ENCODE data around the gene PRKN. TPM values are rescaled to one million over a fixed set of nuclear protein-coding genes. Genes with fewer than 3 reads are reported as not detected.

Gene PRKN
- polyA plus RNA-seq, 6 donors from 2014 or later, result 1.4 to 9.3 (median 3.6) TPM

DNA sequence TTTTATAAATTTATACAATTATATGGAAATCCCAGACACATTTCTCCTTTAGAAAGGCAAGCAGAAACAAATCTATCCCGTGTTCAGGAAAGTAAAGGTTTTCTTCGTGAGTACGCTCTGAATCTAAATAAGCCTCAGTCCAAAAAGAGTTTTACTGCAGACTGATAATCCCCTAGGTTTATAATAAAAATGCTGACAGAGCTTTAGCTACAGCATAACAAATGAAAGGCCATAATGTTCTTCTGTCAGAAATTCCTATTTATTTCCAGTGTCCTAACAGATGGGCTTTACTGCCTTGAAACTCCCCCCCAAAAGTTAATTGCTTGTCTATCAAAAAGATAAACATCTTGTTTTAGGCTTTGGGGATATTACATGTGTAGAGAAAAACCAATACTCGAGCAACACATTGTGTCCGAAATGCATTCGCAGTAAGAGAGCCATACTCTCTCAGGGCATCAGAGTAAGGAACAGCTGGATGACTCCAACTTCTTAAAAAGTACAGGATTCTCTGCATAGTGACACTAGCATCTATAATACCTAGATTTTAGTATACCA, 109.0 kb downstream of the PRKN start:
- Mint-ChIP-seq H3K36me3 (no peaks in the 10 kb centered on the region), H3K4me3 (no peak overlapping the region), H3K9me3 (peaks cover 0 to 4% (median 0%) of the 10 kb centered on the region in 7 donors), H3K27me3 (no peaks in the 10 kb centered on the region), H3K27ac (no peak overlapping the region), H3K4me1 (no peaks in the 10 kb centered on the region)
- DNase-seq (no peak), ATAC-seq (ENCODE audit: low read depth in 2 of 2) (no peak)

DNA sequence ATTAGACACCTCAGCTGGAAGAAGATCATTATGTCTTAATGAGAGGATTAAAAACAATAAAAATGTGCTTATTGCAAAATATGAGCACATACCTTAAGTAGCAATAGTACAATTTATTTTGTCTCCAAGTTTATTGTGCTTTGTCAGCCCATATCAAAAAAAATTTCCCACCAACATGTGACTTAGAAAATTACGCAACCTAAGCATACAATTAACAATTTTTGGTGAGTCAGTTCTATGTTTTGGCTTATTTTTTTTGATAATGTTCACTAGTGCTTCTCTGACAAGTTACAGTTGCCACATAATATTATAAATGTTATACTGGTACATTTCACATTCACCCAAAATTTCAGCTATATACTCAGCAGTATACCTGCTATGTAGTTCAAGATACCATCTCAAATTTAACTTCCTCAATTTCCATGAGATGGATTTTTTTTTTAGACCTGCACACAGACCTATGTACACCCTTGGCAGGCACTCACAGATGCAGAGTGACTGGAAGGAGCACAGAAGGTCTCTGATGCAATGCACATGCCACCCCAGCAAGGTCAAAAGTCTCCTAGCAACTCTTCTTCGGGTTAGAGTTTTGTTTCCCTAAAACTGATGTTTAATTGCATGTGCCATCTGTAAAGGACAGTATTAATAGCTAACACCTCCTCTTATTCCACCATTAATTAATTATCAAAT, 112.4 kb downstream of the PRKN start:
- ATAC-seq (ENCODE audit: low read depth in 2 of 2) (no peak), DNase-seq (no peak)
- Mint-ChIP-seq H3K4me3 (no peak overlapping the region), H3K27me3 (no peaks in the 10 kb centered on the region), H3K36me3 (no peaks in the 10 kb centered on the region), H3K4me1 (no peaks in the 10 kb centered on the region), H3K9me3 (peaks cover 0 to 3% (median 0%) of the 10 kb centered on the region in 7 donors), H3K27ac (peak overlapping the region in 1 of 6 donors; percentile 33)

DNA sequence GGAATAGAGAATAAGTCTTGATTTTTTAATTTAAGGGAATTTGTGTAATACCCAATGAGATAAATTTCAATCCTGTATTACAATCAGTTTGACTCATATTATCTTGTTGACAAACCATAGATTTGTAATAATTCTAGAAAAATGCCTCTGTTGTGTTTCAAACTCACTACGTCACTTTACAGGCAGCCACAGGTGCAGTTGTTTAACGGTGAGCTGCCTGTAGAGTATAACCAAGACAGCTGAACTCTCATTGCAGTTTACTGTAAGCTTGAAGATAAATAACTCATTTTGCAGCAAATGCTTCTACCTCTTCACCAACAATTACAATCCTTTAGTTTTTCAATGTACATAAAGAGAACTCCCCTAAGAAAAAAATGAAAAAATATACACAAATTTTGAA, 114.3 kb downstream of the PRKN start:
- Mint-ChIP-seq H3K9me3 (peaks cover 0 to 3% (median 0%) of the 10 kb centered on the region in 7 donors), H3K36me3 (no peaks in the 10 kb centered on the region), H3K27ac (no peak overlapping the region), H3K4me3 (no peak overlapping the region), H3K27me3 (no peaks in the 10 kb centered on the region), H3K4me1 (no peaks in the 10 kb centered on the region)
- no peak for ATAC-seq (ENCODE audit: low read depth in 2 of 2)
- DNase-seq, result no peak

DNA sequence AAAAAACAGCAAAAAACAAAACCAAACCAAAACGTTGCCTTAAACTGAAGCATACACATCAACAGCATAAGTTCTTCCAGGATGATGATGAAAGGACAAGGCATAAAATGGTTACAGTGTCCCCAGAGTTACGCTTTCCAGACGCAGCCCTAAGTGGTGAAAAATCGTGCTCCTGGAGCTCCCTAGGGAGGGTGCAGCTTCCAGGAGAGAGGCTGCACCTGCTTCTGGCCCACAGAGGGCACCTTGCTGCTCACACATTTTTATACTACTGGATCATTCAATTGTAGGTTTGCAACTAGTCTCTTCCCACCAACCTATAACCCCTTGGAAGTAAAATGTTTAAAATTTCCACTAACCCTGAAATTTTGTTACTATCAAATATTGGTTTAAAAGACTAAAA, 115.0 kb downstream of the PRKN start:
- Mint-ChIP-seq H3K4me3 (no peak overlapping the region), H3K27ac (no peak overlapping the region), H3K4me1 (no peaks in the 10 kb centered on the region), H3K36me3 (no peaks in the 10 kb centered on the region), H3K27me3 (no peaks in the 10 kb centered on the region), H3K9me3 (peaks cover 0 to 3% (median 0%) of the 10 kb centered on the region in 7 donors)
- no peak for ATAC-seq (ENCODE audit: low read depth in 2 of 2)
- no peak for DNase-seq

DNA sequence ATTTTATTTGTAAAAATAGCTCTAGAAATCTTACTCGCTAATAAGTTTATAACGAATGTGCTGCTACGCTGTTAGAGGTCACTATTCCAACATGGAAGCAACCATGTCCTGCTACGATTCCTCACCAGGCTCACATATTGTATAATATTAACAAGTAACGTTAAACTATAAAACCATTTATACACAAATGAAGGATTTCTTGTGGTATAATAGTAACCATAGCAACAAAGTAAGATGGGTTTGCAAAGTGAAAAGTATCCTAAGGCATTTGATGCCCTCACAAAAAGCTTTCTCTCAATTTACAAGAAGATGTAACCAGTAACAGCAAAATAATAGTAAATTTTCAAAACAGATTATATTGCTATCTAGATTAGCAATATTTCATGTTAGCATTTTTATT, 117.2 kb downstream of the PRKN start:
- Mint-ChIP-seq H3K4me3 (no peak overlapping the region), H3K9me3 (peaks cover 0 to 3% (median 0%) of the 10 kb centered on the region in 7 donors), H3K4me1 (no peaks in the 10 kb centered on the region), H3K36me3 (no peaks in the 10 kb centered on the region), H3K27me3 (no peaks in the 10 kb centered on the region), H3K27ac (no peak overlapping the region)
- ATAC-seq (ENCODE audit: low read depth in 2 of 2), result no peak
- DNase-seq, result no peak

DNA sequence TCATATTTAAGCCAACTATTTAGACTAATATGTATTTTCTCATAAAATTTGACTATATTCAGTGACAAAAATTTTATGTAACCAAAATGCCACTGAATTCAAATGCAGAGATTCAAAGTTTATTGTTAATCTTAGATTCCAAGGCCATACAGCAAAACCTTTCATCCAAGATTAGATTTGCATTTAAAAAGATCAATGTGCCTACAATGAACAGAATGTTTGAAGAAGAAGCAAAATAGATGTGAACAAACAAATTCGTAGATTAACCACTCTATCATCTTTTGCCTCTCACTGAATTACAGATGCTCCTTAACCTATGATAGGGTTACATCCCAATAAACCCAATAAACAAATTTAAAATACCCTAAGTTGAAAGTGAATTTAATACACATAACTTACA, 121.7 kb downstream of the PRKN start:
- H3K36me3 Mint-ChIP-seq, result peaks cover 0 to 10% of the 10 kb centered on the region in 2 donors
- peaks cover 0 to 5% (median 0%) of the 10 kb centered on the region in 7 donors for H3K9me3 Mint-ChIP-seq

DNA sequence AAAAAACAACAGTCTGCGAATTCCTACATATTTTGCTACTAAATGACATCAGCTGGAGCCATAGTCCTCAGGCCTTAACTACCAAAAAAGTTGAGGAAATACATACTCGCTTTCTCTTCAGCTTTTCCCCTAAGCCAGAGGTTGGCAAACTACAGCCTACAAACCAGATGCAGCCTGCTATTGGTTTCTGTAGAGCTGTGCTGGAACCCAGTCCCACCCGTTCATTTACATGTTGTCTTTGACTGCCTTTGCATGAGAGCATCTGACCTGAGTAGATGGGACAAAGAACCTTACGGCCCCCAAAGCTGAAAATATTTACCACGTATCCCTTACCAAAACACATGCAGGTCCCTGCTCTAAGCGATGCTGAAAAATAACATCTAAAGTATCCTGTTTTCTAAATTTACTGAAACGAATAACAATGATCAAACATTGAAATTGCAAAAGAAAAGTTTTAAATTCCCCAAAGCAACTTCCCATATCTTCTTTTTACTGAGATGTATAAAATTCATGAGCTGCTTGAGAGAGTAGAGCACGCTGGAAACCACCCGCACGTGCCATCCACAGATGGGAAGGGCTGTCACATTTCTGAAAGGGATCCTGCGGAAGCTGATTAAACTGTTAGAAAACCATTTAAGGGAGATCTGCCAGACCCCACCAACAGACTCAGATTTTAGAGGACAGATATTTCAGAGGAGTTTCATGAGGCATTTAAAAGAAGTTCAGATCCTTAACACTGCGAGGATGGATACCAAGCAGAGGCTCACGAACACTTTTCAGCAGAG, 124.1 kb downstream of the PRKN start:
- no peak for ATAC-seq (ENCODE audit: low read depth in 2 of 2)
- Mint-ChIP-seq H3K9me3 (peaks cover 0 to 5% (median 0%) of the 10 kb centered on the region in 7 donors), H3K27me3 (no peaks in the 10 kb centered on the region), H3K27ac (no peak overlapping the region), H3K4me3 (no peak overlapping the region), H3K4me1 (no peaks in the 10 kb centered on the region), H3K36me3 (peaks cover 0 to 10% of the 10 kb centered on the region in 2 donors)
- DNase-seq, result no peak

More for the DNA sequence above, 121.7 kb downstream of the PRKN start:
- Mint-ChIP-seq H3K27me3 (no peaks in the 10 kb centered on the region), H3K4me1 (no peaks in the 10 kb centered on the region), H3K27ac (no peak overlapping the region), H3K4me3 (no peak overlapping the region)
- DNase-seq (no peak), ATAC-seq (ENCODE audit: low read depth in 2 of 2) (no peak)

DNA sequence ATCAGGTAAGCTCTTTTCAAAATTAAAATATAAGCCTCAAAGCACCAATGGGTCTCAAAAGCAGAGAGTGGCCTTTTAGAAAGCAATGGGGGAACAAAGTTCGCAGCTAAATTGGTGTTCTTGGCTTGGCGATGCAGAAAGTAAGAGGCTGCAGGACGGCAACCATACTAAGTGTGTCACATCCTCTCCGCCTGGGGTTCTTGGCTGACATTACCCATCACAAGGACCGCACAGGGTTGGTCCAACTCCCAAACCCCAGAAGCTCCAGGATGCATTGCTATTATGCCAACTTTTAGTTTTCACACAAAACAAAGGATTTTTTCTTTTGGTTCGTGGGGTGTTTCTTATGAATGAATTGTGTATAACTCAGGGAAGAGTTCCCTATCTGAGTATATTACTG, 124.8 kb downstream of the PRKN start:
- peaks cover 0 to 10% of the 10 kb centered on the region in 2 donors for H3K36me3 Mint-ChIP-seq
- ATAC-seq (ENCODE audit: low read depth in 2 of 2), result no peak
- H3K9me3 Mint-ChIP-seq, result peaks cover 0 to 5% (median 0%) of the 10 kb centered on the region in 7 donors
- no peaks in the 10 kb centered on the region for H3K27me3 Mint-ChIP-seq
- H3K4me3 Mint-ChIP-seq, result no peak overlapping the region
- no peak overlapping the region for H3K27ac Mint-ChIP-seq
- DNase-seq, result no peak
- no peaks in the 10 kb centered on the region for H3K4me1 Mint-ChIP-seq

DNA sequence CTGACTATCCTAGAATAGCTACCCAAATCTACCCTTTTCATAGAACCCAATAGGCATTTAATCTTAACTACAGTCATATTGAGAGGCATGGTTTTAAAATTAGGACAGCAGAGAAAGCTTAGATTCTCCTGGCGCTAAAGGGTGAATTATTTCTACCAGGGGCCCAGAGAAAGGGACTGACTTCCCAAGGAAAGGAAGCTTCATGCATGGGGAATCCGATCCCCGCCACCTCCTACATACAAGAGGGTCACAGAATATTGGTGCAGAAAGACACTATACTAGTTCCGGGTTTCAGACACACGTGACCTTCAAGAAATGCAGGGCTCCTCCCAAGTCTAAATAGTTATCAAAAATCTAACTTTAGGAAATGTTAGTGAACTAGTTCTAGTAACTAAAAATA, 130.9 kb downstream of the PRKN start:
- Mint-ChIP-seq H3K9me3 (peaks cover 0 to 3% (median 0%) of the 10 kb centered on the region in 7 donors), H3K4me3 (no peak overlapping the region), H3K27ac (no peak overlapping the region), H3K4me1 (no peaks in the 10 kb centered on the region), H3K36me3 (peaks cover 0 to 5% of the 10 kb centered on the region in 2 donors), H3K27me3 (no peaks in the 10 kb centered on the region)
- no peak for ATAC-seq (ENCODE audit: low read depth in 2 of 2)
- no peak for DNase-seq

DNA sequence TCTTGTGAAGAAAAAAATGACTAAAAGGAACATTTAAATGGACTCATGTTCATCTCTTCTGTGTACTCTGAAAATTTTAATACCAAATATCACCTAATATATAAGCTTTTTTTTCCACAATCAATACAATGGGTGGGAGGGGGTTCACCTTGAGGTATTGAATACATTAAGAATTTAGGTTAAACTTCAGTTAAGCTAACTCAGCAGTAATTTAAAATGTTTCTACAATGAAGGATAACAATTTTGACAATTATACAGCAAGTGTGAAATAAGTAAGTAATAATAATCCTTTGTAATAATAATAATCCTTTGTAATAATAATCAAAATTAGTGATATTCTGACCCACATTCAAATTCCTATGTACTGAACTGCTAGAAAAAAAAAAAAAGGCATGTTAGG, 136.0 kb downstream of the PRKN start:
- peaks cover 0 to 5% (median 0%) of the 10 kb centered on the region in 7 donors for H3K9me3 Mint-ChIP-seq
- DNase-seq, result no peak
- H3K36me3 Mint-ChIP-seq, result no peaks in the 10 kb centered on the region
- H3K27ac Mint-ChIP-seq, result no peak overlapping the region
- ATAC-seq (ENCODE audit: low read depth in 2 of 2), result no peak
- no peaks in the 10 kb centered on the region for H3K27me3 Mint-ChIP-seq
- no peak overlapping the region for H3K4me3 Mint-ChIP-seq
- no peaks in the 10 kb centered on the region for H3K4me1 Mint-ChIP-seq

DNA sequence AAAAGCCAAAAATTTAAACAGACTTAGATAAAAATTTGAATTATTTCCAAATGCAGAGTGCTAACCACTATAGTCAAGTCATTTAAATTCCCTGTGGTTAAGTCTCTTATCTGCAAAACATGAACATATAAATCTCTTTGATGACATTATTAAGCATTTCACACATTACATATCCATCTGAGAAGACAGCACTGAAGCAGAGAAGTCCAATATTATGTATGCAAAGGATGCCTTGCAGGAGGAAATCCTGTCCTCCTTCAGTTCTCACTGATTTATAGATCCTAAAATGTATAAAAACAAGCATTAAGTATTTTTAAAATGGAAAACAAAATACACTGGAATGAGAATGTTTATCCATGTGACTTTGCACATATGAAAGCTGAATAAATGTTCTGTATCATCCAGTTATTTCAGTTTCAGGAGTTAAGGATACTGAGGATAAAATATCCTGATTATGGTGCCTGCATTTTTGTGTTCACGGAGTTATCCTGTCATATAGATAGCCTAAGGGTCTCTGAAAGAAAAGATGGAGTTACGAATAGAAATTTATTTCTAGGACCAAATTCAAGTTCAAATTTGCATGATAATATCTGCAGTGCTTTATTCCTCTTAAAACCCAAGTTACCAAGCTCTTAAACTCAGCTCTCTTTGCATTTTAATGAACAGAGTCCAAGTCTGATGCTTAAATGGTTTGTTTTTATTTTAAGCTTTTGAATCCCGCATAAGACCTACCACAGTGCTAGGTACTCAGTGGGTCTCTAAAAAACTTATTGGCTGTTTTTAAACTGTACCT, 145.4 kb downstream of the PRKN start:
- DNase-seq (no peak), ATAC-seq (ENCODE audit: low read depth in 2 of 2) (no peak)
- H3K4me1 Mint-ChIP-seq, result peaks cover 0 to 5% (median 4%) of the 10 kb centered on the region in 3 donors
- no peaks in the 10 kb centered on the region for H3K36me3 Mint-ChIP-seq
- H3K27me3 Mint-ChIP-seq, result no peaks in the 10 kb centered on the region
- H3K4me3 Mint-ChIP-seq, result no peak overlapping the region
- H3K9me3 Mint-ChIP-seq, result peaks cover 0 to 5% (median 2%) of the 10 kb centered on the region in 7 donors
- H3K27ac Mint-ChIP-seq, result no peak overlapping the region

DNA sequence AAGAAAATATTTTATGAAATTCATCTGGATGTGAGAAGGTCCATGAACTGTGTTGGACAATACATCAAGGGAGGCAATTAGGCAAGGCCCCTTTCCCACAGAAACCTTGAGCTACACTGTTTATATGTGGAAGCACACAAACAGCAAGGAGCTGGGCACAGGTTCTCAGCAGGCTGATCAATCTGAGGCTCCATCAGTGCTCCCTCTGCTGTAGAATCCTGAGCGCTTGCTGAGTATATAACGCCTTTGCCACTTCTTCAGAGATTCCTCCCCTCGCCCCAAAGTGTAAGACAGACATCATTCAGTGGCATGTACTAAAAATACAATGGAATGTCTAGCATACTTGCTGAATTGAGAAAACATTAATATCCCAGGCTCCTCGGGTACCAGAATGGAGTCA, 146.9 kb downstream of the PRKN start:
- Mint-ChIP-seq H3K9me3 (peaks cover 0 to 10% (median 0%) of the 10 kb centered on the region in 7 donors), H3K36me3 (peaks cover 0 to under 1% of the 10 kb centered on the region in 2 donors), H3K4me3 (no peak overlapping the region), H3K27me3 (no peaks in the 10 kb centered on the region), H3K27ac (no peak overlapping the region), H3K4me1 (peaks cover 0 to 5% (median 4%) of the 10 kb centered on the region in 3 donors)
- DNase-seq (no peak), ATAC-seq (ENCODE audit: low read depth in 2 of 2) (no peak)

DNA sequence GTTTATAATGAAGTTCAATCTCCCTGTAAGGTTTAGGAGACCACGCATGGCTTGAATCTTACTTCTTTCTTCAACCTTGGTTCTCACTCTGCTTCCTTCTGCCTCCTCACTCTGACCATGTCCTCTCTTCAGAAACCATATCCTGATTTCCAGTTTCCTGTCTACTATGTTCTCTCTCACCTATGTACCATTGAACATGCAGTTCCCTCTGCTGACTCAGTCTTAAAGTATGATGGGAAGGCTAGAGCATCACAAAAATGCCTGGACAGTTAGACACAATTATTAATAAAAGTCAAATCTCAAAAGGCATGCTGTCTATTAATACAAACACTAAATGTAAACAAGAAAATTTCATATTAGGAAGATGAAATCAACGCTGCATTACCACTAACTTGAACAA, 151.6 kb downstream of the PRKN start:
- no peaks in the 10 kb centered on the region for H3K27me3 Mint-ChIP-seq
- peaks cover 0 to 16% (median 0%) of the 10 kb centered on the region in 7 donors for H3K9me3 Mint-ChIP-seq
- H3K36me3 Mint-ChIP-seq, result peaks cover 0 to 7% of the 10 kb centered on the region in 2 donors
- H3K4me1 Mint-ChIP-seq, result peaks cover 0 to 5% (median 0%) of the 10 kb centered on the region in 3 donors
- no peak overlapping the region for H3K4me3 Mint-ChIP-seq
- no peak overlapping the region for H3K27ac Mint-ChIP-seq
- no peak for ATAC-seq (ENCODE audit: low read depth in 2 of 2)
- no peak for DNase-seq

All from naive B cell (primary cell).